Osteocyte (in vitro differentiated cells): ENCODE results near the gene ACTL6B. TPM values are rescaled to one million over a fixed set of nuclear protein-coding genes. Genes with fewer than 3 reads are reported as not detected.

Experiments
- DNase-seq: peaks from one replicate; pipeline ENCODE4 v3.0.0; 2021; ENCODE audit warnings: mixed read lengths; ENCODE audit not compliant: unreplicated experiment; ENCODE audit errors: extremely low spot score
- H3K27ac Mint-ChIP-seq: one replicate; pipeline ENCODE4 v1.8.0; 2021; ENCODE audit warnings: mild to moderate bottlenecking, mixed read lengths; ENCODE audit not compliant: unreplicated experiment
- H3K27me3 Mint-ChIP-seq: one replicate; pipeline ENCODE4 v1.8.0; 2021; ENCODE audit warnings: mixed read lengths; ENCODE audit not compliant: unreplicated experiment
- H3K36me3 Mint-ChIP-seq: one replicate; pipeline ENCODE4 v1.8.0; 2021; ENCODE audit warnings: mixed read lengths; ENCODE audit not compliant: unreplicated experiment
- H3K4me1 Mint-ChIP-seq: one replicate; pipeline ENCODE4 v1.8.0; 2021; ENCODE audit warnings: mixed read lengths; ENCODE audit not compliant: unreplicated experiment
- H3K4me3 Mint-ChIP-seq: one replicate; pipeline ENCODE4 v1.8.0; 2021; ENCODE audit warnings: mild to moderate bottlenecking, moderate library complexity, mixed read lengths; ENCODE audit not compliant: unreplicated experiment
- H3K9me3 Mint-ChIP-seq: one replicate; pipeline ENCODE4 v1.8.0; 2021; ENCODE audit warnings: mixed read lengths; ENCODE audit not compliant: unreplicated experiment
- CTCF ChIP-seq: fragments of 200-600 bp; sonication (generic); IDR thresholded peaks from 2 replicates; pipeline ENCODE4 v1.5.0; 2021; ENCODE audit warnings: antibody characterized with exemption, mild to moderate bottlenecking, moderate library complexity
- total RNA-seq: library from RNA; stranded (reverse); gene quantifications from 2 replicates; pipeline ENCODE4 v1.2.1, GENCODE V29; 2021

ACTL6B gene
- total RNA-seq, 1 donor from 2014 or later, result not detected

DNA sequence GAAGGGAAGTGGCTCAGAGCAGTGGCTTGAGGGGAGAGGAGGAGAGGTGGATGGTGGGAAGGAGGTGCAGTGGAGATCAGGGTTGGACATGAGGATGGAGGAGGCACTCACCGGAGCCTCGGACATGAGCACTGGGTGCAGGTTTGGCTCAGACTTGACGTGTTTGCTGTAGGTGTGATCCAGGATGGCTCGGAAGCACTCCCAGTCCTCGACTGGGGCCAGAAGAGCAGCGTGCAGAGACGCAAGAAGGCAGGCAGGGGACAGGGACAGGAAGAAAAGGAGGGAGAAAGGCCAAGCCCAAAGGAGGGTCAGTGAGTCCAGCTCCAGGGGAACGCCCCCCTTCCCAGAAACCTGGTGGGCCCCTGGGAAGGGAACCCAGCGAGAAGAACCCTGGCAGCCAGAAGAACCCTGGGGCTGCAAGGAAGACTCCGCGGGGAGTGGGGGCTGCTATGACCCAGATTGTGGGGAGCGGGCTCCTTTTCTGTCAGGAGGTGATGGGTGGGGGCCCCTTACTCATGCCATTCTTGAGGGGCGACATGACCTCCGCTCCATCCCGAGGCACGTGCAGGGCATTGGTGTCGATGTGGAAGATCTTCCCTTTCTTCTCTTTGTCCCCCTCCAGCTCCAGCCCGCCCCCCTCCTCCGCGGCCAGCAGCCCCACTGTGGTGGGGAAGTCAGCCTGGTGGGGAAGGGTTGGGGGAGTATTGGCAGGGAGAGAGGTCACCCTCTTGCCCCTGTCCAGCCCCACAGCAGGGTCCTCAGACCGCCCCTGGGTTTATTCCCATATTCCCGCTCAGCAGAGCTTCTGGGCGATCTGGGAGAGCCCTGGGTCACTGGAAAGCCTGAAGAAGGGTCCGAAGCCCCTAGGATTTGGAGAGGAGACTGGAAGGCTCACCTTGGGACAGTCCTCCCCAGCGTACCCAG is 1.1 kb downstream of the ACTL6B start:
- Mint-ChIP-seq H3K4me3 (no peak overlapping the region), H3K36me3 (no peaks in the 10 kb centered on the region), H3K27ac (no peak overlapping the region), H3K9me3 (no peaks in the 10 kb centered on the region), H3K4me1 (no peaks in the 10 kb centered on the region), H3K27me3 (peaks cover 21% of the 10 kb centered on the region)
- TF ChIP-seq CTCF, result no peak
- no peak for DNase-seq

DNA sequence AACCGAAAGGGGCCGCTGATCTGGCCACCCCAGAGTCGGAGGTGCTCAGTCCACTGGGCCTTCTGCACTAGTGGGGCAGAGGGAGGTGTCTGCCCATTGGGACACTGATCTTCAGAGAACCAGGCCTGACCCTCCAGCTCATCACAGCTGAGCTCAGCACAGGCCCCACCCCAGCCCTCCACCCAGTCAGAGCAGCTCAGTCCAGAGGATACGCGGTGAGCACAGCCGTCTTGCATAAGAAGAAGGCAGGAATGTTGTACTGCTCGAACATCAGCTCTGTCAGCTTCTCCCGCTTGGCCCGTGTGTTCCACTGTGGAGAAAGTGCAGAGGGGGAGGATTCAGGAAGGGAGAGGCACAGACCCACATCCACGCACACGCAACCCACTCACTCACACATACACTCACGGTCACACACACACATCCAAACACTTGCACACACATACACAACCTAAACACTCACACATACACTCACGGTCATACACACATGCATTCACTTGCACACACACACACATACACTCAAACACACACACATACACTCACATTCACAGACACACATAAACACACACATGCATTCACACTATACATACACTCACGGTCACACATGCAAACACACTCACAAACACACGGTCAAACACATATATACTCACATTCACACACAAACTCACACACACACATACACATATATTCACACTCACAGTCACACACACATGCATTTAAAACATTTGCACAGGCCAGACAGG is 6.3 kb downstream of the ACTL6B start:
- H3K36me3 Mint-ChIP-seq, result no peaks in the 10 kb centered on the region
- H3K4me1 Mint-ChIP-seq, result no peaks in the 10 kb centered on the region
- no peak for TF ChIP-seq CTCF
- no peak for DNase-seq
- H3K9me3 Mint-ChIP-seq, result no peaks in the 10 kb centered on the region
- H3K4me3 Mint-ChIP-seq, result no peak overlapping the region
- peaks cover 22% of the 10 kb centered on the region for H3K27me3 Mint-ChIP-seq
- H3K27ac Mint-ChIP-seq, result no peak overlapping the region

GRCh38 chr7:100642534-100642907 is 13.7 kb downstream of the ACTL6B start:
- no peak for TF ChIP-seq CTCF
- H3K9me3 Mint-ChIP-seq, result no peaks in the 10 kb centered on the region
- no peaks in the 10 kb centered on the region for H3K4me1 Mint-ChIP-seq
- no peak overlapping the region for H3K4me3 Mint-ChIP-seq
- H3K27ac Mint-ChIP-seq, result no peak overlapping the region
- H3K27me3 Mint-ChIP-seq, result peaks cover 16% of the 10 kb centered on the region
- no peaks in the 10 kb centered on the region for H3K36me3 Mint-ChIP-seq
- DNase-seq, result no peak

- Mint-ChIP-seq H3K36me3 (no peaks in the 10 kb centered on the region), H3K27ac (no peak overlapping the region), H3K4me3 (no peak overlapping the region), H3K27me3 (peaks cover 16% of the 10 kb centered on the region), H3K4me1 (no peaks in the 10 kb centered on the region), H3K9me3 (no peaks in the 10 kb centered on the region)
- no peak for TF ChIP-seq CTCF
- no peak for DNase-seq
Observed at GRCh38 chr7:100641860-100642533, 14.3 kb downstream of the ACTL6B start.
